HG02973 (cell line): ENCODE data around the gene MBP.

ENCODE experiments used
- ATAC-seq: cut with Tn5 transposase; IDR thresholded peaks from one replicate; pipeline ENCODE4 v1.9.1; 2021; ENCODE audit warnings: moderate library complexity; ENCODE audit not compliant: unreplicated experiment

Gene MBP

DNA sequence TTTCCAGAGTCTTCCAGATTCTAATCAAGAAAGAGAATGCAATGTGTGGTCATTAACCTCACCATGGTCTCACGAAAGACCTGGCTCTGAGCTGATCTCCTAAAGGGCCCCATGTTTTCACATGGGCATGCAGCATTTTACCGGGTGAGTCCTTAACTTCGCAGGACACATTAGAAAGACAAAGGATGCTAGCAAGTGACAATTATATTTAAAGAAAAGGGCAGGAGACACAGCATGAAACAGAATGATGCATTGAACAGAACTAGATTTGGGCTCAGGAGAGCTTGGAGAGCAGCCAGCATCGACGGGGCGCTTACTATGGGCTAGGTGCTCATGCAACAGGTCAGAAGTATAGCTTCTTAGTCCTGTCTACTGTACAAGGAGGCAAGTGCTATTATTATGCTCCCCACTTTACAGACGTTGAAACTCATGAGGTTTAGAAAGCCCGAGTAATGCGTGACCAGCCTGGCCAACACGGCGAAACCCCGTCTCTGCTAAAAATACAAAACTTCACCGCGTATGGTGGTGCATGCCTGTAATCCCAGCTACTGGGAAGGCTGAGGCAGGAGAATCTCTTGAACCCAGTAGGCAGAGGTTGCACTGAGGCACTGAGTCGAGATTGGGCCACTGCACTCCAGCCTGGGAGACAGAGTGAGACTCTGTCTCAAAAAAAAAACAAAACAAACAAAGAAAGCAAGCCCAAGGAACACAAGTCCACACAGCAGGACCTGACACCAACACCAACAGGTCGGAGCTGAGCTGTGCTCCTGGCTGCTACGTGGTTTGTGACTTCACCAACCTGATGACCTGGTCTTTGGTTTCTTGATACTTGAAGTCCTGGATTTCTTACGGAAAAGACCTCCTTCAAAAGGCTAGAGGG is 16.1 kb downstream of the MBP start:
- no peak for ATAC-seq

DNA sequence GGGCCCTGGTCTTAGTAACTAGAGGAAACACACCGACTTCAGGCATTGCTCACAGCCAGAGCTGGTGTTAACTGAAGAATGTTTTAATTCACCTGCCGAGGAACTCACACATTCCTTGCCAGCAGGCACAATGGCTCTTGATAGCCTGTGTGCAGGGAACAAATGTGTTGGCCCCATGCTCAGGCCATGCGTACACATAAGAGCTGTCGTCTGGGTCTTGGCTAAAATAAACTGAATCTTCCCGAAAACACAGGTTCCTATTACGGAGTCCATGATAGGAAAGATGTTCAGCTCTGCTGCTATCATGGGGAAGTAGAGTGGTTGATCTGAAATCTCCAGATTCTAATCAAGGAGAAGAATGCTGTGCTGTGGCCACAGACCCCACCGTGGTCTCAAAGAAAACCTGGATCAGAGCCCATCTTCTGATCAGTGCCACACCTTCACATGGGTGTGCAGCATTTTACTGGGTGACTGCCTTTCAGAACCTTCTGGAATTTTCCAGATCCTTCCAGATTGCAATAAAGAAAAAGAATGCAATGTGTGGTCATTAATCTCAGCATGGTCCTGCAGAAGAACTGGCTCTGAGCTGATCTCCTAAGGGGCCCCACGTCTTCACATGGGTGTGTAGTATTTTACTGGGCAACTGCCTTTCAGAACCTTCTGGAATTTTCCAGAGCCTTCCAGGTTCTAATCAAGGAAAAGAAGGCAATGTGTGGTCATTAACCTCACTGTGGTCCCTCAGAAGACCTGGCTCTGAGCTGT is 17.2 kb downstream of the MBP start:
- no peak for ATAC-seq

DNA sequence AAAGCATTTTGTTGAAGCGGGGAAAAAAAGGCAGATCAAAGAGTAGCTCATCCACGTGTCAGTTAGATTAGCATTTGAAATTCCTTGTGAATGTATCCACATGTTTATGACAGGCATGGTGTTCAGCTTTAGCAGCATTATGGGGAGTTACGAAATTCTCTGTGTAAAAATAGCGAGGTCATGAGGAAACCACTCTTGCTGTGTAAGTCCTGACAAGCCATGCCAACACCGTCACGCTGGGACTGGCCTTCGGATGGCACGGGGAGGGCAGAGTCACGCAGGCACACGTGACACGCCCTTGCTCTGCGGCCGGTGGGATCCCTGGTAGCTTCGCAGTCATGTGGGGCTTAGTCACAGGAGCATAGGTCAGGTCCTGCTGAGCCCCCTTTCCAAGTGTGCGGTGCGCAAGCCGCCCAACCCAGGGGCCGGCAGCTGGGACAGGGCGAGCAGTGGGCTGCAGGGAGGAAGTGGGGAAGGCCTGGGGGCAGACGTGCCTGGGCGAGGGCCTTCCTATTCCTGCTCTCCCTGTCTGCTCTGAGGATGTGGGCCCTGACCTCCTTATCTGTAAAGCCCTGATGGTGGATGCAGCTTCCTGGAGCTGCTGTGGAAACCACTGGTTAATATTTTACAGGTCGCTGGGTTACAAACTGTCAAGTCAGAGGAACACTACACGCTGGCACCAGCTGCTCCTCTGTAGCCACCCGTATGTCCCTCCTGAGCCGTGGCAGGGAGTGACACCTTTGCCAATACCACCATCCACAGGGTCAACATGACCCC is 18.0 kb downstream of the MBP start:
- peak; percentile 76 for ATAC-seq

- no peak for ATAC-seq
Measured at GRCh38 chr18:77114152-77114414, 18.5 kb downstream of the MBP start.

DNA sequence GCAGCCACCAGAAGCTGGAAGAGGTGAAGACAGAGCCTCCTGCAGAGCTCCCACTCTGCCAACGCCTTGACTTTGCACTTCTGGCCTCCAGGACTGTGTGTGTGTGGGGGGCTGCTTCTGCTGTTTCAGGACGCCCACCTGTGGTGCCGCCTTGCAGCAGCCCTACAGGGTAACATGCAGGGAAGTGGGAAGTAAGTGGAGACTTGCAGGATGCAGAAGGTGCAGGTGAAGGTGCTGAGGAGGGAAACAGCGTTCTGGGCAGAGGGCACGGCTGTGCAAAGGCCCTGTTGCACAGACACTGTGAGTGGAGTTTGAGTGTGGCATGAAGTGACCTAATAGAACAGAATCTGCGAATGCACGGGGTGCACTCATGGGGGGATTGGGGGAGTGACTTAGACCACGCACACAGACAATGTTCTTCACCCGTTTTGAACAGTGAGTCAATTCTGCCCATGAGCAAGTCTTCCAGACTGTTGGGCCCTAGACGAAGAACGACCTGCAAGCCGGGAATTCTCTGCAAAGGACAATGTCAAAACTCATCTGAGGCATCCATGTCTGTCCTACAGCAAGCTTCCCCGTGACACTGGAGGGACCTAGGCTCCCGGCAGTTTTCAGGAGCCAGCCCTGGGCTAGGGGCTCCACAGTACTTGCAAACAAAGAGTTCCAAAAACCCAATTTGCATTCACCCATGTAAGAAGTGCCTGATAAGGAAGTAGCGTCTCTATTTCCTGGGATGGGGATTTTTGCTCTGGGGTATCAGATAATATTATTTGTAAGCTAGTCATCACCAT is 19.0 kb downstream of the MBP start:
- no peak for ATAC-seq

DNA sequence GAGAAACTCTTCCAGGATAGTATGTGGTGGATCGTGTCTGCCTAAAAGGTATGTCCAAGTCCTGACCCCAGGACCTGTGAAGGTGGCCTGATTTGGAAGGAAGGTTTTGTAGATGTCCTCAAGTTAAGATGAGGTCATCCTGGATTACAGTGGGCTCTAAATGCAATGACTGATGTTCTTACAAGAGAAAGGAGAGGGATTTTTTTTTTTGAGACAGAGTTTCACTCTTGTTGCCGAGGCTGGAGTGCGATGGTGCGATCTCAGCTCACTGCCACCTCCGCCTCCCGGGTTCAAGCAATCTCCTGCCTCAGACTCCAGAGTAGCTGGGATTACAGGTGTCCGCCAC is 19.9 kb downstream of the MBP start:
- ATAC-seq, result no peak

DNA sequence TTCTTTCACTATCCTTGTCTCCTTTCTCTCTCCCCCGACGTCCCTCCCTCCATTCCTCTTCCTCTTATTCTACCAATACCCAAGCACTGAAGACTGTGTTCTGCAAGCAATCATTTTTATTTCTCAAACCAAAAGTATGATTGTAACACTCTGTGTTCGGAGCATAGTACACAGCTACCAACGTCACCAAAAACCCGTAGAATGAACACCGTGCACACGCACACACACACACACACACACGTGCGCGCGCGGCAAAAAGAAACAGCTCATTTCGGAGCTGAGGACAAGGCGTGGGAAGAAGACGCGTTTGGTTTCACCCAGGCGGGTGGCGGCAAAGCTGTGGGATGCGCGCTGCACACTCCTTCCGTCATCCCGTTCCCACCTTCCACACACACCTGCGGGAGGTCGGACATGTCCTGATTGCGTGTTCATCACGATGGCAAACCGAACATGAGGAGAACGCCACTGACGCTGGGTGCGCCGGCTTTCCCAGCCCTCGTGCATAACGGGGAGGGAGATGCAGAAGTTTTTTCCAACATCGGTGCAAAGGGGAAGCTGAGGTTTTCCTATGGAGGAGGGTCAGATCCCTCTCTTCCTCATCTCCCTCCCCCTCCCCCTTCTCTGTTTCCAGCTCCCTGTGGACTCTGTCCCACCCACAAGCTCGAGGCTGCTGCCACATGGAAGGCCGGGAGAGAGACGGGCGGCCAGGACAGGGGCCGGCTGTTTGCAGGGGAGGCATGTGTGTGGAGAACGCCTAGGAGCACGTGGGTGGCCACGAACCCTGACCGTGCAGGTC is 20.4 kb downstream of the MBP start:
- no peak for ATAC-seq

GRCh38 chr18:77111449-77111848 is 21.1 kb downstream of the MBP start:
- no peak for ATAC-seq

- ATAC-seq, result no peak
Measured at GRCh38 chr18:77110936-77111335, 21.6 kb downstream of the MBP start.

DNA sequence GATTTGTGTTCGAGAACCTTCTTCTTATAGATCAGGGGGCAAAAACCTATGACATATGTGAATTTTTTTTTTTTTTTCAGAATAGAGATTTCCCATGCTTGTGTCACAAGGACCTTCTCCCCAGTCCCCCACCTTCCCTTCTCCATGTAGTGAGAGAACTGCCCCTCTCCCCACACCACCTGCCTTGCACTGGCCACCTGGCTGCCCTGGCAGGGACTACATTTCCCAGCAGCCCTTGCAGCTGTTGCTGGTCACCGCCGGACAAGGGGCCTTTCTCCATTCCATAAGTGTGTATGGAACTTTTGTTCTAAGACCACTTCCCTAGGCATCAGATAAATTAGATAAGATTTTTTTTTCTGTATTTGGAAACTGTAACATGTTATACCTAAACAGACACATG is 22.2 kb downstream of the MBP start:
- no peak for ATAC-seq

DNA sequence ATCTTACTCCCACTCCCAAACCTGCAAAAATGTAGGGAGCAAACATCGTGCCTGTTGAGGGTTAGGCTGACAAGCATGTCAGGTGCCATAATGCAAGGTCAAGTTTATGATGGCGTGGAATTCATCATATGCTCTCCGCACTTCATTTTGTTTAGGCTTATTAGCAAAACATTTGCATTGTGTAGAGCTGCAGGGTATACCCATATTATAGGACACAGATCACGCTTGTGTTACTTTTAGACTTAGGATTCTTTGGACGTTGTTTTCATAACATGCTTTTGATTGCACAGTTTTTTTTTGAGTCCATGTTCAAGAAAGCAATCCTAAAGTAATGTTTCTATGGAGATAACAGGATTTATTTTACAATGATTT is 22.9 kb downstream of the MBP start:
- no peak for ATAC-seq

DNA sequence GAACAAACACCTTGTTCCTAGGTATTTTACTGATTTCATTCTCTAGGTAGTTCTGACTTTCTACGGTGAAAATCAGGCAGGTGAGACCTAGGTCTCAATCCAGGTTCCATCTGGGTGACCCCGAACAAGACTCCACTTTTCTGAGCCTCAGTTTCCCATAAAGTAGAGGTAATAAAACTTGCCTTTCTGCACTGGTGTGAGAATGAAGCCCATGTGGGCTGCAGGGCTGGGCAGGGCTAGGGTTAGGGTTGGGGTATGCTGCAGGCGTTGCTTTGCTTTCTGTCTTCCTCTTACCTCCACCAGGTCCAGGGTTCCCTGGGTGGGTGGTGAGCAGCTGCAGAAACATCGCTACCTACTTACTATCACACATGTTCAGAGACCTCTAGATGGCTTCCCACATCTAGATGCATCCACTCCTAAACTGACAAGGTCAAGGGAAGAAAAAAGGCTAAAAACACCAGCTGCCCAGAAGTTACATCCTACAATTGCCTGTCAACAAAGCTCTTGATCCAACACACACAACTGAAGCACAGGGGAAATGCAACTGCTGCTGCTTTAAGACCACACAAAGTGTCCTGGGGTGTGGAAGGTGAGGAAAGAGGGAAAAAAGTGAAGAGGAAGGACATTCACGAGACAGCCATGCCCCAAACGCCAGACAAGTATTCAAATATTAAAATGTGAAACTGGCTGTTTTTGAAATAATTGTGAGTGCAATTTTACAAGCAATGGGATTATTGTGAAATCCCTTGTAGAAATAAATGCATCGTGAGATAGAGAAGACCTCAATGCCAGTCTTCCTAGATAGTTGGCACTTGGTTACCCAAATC is 23.5 kb downstream of the MBP start:
- no peak for ATAC-seq

DNA sequence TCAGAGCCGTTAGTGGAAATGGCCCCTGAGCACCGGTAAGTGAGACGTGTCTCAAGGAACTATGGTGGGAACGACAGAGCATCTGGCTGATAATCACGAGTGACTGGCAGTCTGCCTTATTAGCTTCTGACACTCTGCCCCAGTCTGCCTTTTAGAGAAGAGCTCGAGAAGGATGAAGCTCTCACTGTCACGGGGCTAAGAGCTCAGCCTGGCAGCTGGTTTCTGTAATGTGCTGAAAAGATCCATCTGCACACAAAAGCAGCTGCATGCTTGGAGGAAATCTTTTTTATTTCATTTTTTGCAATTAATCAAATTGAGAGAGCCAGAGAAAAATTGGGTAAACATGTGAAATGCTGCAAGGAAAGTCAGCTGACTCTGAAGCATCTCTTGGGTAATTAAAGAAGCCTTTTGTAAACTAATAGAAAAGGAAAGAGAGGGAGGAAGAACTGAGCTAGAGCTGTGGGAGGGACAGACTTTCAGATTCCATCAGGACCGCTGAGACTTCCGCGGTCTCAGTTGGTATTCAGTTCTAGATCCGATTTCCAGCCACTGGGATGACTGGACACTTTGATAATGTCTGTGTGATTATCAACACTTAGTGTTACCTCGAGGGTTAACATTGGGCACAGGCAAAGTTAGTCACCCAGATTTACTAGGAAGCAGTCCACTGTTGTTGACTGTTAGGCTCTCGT is 24.4 kb downstream of the MBP start:
- peak; percentile 61 for ATAC-seq

DNA sequence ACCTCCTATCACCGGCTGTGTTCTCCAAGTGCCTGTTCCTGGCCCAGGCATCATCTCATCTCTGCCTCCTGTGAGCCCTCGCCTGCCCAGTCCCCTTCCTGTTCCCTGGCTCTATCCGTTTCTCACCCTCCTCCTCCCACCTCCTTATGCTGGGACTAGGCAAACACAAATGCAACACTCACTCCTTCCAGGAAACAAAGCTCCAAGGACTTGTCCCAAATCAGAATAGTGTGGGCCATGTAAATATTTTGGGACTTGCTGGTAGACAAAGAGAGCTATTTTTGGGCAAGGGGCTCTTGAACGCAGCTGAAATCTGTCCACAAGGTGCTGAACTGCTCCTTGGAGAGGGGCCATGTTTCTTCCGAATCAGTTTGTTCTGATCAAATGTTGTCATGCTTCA is 25.3 kb downstream of the MBP start:
- no peak for ATAC-seq

DNA sequence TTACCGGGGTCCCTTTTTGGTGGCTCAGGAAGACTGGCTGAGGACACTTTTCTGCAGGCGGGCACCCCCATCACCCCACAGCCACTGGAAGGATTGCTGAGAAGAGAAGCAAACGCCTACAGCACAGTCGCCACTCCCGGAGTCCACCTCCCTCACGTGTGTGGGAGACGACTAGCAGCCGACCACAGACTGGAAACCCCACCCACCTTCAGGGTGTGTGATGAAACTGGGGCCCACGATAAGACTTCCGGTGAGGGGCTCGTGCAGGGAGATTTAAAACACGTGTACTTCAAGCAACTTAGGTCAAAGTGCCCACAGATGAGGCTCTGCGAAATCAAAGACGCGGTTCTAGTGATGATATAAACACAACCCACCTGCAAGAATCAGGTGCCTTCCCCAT is 26.3 kb downstream of the MBP start:
- ATAC-seq, result no peak

GRCh38 chr18:77105680-77106079 is 26.9 kb downstream of the MBP start:
- no peak for ATAC-seq

GRCh38 chr18:77105028-77105427 is 27.6 kb downstream of the MBP start:
- ATAC-seq, result no peak

DNA sequence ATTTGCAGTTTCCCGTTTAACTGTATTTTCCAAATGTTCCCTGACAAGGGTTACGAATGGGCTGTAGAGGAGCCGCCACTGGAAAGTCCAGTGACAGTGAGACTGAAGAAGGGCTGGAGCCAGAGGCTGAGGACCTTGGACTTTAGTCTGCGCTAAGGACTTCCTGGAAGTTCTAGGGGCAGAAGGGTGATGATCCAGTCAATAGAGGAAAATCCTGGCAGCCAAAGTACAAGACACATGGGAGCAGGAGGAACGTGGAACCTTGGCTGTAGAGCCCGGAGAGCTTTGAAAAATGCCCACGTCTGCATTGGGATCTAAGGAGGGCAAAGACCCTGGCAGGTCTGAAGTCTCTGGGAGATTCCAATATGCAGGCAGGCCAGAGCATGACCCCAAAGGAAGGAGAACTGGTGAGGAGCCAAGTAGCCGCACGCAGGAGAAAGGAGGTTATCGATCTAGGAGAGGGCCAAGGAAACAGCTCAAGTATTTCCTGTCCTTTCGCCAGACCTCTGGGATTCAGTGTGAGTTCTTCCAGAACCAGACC is 28.5 kb downstream of the MBP start:
- no peak for ATAC-seq
